GM19324 (cell line): ENCODE measurements around the gene CETP.
"Not testable (repeated sequence)": the region's sequence is repeated elsewhere in the genome, so short reads cannot be mapped to it uniquely, and the experiment has no call there.

Experiments used
- ATAC-seq: cut with Tn5 transposase; IDR thresholded peaks from one replicate; pipeline ENCODE4 v1.9.1; 2021; ENCODE audit warnings: mild to moderate bottlenecking, moderate library complexity; ENCODE audit not compliant: unreplicated experiment, low FRiP score

Gene CETP

DNA sequence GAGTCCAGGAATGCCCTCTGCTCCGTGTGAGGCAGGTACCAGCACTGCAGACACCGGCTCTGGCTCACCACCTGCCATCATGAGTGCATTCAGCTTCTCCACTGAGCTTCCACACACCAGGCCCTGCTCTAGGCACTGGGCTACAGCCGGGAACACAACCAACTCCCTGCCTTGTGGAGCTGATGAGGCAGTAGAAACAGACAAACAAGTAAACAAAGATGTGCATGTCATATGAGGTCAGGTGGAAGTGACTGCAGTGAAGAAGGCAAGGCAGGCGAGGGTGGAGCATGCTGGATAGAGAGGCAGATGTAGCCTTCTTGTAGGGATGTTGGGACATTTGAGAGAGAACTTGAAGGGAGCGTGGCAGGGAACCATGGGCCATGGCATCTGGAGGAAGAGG, 32.6 kb downstream of the CETP start:
- ATAC-seq = no peak

DNA sequence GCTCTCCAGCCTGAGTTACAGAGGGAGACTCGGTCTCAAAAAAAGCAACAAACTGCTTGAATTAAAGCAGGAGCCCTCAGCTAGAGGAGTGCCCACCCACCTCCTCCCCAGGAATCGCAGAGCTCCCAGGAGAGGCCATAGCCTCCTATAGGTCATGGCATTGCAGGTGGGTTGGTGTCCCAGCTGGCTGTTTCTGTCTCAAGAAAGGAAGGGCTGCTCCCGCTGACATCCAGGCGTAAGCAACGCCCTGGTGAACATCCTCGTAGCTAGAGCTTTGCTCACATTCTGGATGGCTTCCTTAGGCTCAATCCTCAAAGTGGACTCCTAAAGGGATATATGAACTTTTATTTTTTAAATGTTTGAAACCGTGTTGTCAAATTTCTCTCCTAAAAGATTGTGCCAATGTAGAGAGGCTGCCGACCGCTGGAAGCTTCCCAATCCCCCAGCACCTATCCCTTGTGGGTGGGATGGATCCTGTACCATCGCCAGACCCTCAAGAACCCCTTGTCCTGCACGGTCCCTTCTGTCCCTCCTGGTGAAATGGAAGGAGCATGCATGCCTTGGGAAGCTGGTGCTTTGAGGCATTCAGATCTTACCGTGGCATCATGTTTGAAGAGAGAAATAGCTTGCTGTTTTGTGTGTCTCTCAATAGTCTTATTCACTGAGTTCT, 33.5 kb downstream of the CETP start:
- ATAC-seq = no peak

DNA sequence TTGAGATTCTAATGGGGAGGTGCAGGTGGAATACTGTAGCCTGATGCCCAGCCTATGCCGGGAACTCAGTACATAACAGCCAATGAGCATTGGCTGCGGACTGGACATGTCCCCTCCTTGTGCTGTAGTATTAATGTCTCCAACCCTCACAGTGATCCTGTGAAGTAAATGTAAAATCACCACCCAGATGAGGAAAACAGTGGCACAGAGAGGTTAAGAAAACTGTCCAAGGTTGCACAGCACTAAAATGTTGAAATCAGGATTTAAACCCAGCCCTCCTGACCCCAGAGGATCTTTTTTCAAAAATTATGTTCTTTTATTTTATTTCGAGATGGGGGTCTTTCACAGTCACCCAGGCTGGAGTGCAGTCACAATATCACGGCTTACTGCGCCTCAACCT, 35.5 kb downstream of the CETP start:
- ATAC-seq = no peak

DNA sequence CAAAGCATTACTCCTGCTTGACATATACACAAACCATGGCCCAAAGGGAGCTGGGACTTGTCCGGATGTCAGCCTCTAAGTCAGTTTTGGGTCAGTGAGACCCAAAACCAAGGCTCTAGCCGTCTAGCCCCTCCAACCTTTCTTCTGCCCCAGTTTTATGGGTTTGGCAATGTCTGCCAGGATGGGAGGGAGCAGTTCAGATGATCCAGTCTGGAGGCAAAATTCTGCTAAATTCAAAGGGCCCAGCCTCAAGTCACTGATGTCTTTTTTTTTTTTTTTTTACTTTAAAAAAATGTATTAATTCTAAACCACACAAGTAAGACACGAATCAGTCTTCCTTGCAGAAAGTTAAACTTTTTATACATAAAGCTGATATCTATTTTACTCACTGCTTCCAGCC, 36.2 kb downstream of the CETP start:
- ATAC-seq = no peak

DNA sequence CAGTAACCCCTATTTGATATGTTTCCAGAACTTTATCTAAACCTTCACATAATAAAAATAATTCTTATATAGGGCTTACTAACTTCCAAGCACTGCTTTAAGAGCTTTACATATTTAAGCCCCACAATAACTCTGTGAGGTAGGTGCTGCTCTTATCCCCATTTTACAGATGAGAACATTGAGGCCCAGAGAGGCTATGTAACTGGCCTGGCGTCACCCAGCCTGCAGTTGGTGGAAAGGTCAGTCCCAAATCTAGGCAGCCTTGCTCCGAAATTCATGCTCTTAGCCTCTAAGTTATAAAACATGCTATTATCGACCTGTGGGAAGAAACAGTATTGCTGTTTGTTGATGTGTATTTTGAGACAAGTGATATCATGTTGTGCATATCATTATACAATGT, 36.6 kb downstream of the CETP start:
- no peak for ATAC-seq

DNA sequence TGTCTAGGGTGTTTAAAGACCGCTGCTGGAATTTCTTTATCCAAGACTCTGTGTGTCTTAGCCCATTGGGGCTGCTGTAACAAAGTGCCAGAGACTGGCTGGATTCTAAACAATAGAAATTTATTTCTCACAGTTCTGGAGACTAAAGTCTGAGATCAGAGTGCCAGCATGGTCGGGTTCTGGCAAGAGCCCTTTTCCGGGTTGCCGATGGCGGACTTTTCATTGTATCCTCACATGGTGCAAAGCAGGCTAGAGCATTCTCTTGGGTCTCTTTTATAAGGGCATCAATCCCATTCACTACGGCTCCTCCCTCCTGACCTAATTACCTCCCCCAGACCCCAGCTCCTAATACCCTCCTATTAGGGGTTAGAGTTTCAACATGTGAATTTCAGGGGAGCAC, 37.1 kb downstream of the CETP start:
- no peak for ATAC-seq

DNA sequence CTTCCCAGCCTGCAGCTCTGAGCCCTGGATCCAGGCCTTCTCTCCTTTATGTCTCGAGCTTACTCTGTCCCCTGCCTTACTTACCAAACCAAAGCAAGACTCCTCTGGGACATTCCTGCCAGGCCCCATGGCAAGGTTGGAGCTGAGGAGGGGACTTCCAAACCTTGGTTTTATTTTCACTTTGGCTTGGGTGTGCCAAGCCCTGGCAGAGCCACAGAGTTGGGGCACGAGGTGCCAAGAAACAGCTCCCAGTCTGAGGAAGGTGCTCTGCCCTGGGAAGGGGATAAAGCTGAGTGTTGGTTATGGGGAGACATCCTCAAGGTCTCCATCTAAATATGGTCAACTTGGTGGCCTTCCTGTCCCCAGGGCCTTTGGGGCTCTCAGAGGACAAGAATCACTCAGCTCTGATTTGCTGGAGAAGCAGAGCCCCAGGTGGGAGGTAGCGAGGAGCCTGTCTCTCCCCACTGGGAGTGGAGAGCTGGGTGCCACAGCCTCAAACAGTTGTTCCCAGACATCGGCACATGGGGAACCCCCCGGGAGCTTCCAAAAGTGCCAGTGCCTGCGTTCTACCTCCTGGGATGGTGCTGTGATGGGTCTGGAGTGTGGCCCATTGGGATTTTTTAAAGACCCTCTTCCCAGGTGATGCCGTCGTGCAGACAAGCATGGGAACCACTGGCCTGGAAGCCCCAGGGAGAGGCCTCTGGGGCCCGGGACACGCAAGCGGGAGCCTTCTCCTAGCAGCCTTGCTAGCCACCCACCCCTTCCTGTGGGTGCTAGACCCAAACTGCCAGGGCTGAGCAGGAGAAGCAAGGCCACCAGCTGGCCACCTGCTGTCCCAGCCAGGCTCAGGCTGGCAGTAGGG, 37.9 kb downstream of the CETP start:
- ATAC-seq = no peak

DNA sequence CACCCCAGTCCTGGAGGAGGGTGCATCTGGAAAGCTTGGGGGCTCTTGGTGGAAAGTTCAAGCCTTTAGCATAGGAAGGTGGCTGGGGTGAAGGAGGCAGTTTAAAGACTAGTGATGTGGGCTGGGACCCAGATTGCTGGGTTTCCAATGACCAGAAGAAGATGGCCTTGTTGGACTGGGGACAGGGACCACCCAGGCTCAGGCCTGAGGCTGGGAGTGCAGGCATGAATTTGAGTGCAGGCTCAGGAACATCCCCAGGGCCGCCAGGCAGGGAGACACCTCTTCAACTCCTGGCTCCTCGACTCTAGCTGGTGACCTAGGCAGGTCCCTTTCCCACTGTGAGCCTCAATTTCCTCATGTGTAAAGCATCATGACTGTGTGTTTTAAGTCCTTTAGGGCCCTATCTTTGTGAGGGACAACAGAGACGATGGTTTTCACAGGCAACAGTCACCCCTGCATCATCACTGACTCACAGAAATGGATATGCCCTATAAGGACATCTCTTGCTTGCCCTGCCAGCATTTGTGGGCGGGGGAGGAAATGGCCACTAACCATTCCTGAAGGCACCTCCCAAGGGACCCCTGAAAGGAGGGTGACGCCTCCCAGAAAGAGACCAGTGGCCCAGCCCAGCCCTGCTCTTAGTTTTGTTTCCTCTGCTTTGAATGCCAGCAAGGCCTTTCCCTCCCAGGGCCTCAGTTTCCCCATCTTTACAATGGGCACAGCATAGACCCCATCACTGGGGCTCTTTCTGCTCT, 38.7 kb downstream of the CETP start:
- ATAC-seq = no peak

DNA sequence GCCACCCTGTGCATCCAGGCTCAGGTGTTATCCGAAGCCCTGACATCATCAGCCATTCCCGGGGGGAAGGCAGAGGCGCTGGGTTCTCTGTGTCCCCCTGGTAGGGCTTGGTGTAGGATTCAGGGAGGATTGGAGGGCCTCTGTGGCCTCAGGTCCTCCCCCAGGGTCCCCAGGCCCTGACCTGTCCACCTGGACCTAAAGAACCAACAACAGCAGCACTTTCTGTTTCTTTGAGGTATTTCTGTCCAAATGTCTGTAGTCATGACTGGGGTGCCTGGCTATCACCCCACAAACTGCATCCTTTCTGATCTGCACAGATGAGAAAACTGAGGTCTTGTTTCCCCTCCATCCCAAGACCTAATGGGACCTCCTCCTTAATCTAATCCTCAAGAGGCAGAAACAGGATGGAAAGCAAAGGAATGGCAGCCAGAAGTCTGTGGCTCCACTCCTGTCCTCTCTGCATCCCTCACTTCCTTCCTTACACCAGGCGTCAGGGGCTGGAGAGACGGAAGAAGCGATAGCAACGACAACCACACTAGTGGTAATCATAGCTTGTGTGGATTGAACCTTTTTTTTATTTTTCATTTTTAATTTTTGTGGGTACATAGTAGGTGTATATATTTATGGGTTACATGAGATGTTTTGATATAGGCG, 39.4 kb downstream of the CETP start:
- no peak for ATAC-seq

DNA sequence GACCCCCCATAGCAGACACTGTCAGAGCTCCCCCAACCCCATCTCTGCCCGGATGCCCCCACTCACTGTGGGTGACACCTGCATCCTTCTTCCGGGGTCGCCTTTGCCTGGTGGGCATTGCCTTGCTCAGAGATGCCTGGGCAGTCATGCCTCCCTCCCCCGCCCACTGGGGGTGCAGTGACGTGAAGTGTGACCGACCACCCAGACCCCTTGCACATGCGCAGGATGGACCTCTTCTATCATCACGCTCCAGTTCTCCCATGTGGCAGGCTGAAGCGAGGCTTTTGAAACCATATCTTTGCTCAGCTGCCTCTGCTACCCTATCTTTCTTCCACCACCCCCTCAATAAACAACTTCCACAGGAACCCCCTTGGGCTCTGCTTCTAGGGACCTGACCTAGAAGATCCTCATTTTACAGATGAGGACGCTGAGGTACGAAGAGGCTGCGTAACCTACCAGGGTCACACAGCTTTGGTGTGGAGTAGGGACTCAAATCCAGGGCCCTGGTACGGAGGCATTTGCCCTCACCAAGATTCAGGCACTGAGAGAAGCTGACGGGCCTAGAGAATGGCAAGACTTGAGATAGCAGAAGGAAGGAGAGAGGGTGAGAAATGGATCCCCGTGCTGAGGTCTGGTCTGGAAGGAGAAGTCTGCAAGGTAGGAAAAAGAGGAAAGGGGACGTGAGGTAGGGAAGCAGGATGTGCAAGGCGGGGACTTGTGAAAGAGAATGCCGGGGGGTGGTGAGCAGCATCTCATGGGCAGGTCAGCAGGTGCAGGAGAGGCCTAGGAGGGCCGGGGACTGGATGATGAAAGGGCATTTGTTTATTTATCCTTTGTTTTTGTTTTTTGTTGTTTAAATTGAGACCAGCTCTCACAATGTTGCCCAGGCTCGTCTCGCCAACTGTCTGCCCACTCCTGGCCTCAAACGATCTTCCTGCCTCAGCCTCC, 42.0 kb downstream of the CETP start:
- no peak for ATAC-seq

DNA sequence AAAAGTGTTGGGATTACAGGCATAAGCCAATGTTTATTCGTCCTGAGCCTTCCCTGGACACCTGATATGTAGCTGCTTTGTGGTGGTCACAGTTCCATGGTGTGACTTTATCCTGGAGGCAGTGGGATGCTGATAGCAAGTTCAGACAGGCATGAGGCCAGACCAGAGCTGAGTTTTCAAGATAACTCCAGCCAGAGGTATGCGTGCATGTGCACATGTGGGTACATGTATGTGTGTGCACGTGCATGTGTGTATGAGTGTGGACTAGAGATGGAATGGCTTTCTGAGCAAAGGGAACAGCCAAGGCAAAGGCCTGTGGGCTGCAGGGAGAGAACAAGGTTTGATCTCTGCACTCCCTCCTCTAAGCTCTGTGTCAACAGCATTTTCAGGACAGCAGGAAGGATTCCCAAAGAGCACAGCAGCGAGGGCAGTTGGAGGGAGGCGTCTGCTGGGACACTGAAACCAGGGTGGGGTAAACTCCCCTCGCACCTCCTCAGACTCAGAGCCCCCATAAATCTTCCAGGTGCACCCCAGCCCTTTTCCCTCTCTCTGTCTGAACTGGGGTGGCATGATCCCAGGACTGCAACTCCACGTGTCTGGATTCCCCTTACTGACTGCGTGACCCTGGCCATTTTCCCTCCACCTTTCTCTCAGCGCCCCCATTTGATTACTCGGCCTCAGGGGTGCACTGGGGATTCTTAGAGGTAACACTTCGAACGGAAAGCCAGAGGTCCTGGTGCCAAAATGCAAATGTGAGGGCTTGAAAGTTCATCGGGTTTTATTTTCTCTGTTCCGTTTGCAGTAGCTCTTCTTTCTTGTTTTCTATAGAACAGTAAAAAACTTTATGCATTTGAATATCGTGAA, 42.9 kb downstream of the CETP start:
- no peak for ATAC-seq

DNA sequence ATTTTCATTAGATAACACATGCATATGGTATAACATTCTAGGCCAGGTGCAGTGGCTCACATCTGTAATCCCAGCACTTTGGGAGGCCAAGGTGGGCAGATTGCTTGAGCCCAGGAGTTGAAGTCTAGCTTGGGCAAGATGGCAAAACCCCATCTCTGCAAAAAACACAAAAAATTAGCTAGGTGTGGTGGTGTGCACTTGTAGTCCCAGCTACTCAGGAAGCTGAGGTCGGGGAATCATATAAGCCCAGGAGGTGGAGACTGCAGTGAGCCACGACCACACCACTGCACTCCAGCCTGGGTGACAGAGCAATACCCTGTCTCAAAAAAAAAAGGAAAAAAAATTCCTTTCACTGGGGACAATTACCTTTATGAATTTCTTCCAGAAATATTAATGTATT, 43.8 kb downstream of the CETP start:
- ATAC-seq = not testable (repeated sequence)

DNA sequence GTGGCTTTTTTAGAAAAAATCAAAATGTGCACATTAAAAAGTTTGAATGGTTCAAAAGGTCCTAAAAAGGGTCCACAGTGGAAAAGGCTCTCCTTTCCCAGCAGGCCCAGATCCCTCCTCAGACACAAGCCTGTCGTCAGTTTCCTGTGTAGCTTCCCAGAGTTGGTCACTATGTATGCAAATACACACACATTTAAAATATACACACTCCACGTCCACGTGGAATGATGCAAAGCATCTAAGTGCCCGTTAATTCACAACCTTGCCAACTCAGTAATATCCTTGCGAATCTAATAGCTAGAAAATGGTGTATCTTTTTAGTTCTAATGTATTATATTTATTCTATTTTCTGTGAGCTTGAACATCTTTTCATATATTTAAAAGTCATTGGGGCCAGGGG, 45.3 kb downstream of the CETP start:
- ATAC-seq = no peak

DNA sequence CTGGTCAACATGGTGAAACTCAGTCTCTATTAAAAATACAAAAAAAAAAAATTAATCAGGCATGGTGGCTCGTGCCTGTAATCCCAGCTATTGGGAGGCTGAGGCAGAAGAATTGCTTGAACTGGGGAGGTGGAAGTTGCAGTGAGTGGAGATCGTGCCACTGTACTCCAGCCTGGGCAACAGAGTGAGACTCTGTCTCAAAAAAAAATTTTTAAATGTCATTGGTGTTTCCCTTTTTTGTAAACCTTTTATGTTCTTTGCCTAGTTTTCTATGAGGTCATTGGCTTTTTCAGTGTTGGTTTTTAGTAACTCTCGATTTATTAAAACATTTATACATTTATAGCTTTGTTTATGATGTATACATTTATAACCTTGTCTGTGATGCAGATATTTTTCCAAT, 45.8 kb downstream of the CETP start:
- no peak for ATAC-seq

DNA sequence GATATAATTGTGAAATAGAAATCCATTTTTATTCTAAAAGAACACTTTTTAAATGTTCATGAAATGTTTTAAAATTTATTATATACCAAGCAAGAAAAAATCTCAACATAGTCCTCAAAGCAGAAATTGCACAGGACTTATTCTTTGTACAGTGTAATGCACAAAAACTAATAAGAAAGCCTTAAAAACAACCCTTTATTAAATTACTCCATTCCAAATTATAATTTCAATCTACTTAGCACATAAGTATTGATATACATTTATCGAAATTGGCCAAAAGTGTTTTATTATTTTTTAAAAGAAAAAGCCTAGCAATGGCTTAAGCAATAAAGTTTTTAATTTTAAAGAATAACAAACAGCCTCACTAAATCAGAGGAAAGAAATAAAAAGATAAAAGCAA, 46.7 kb downstream of the CETP start:
- ATAC-seq = no peak

DNA sequence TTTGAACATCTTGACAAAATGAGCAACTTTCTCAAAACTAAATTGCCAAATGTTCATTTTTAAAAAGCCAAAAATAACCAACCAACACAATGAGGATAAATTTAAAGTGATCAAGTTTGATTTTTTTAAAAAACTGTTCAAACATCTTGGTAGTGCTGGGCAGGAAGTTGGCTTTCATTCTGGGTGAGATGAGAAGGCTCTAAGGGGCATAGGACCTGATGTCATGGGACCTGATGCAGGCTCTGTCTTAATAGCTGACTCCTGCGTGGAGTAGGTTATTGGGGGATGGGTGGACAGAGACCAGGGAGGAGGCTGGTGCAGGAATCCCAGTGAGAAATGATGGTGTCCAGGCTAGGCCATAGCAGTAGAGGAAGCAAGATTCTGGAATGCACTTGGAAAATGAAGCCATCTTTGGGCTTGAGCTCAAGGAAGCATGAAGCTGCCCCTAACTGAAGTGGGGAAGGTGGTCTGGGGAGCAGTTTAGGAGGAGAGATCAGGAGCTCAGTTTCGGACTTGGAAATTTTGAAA, 48.0 kb downstream of the CETP start:
- no peak for ATAC-seq

DNA sequence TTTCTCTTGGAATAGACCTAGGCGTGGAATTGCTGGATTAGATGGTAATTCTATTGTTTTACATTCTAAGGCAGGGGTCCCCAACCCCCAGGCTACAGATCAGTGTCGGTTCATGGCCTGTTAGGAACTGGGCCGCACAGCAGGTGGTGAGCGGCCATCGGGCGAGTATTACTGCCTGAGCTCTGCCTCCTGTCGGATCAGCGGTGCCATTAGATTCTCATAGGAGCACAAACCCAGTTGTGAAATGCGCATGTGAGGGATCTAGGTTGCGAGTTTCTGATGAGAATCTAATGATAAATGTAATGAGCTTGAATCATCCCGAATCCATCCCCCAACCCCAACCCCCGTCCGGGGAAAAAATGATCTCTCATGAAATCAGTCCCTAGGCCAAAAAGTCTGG, 50.6 kb downstream of the CETP start:
- ATAC-seq = no peak

DNA sequence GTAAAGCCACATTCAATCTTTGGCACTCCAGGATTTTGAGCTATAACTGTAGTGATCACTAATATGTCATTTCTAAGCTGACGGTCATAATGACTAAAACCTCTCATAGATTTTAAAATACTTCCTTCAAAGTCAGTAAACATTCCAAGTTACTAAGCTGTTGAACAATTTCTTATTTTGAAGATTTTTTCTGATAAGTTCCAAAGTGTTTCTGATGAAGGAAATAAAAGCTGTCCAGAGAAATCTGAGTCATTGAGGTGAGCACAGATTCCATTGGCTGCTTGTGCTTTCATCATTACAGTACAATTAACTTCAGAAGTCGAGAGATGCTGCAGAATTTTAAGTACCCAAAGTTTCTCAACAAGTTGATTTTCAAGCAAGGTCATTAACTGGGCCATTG, 51.5 kb downstream of the CETP start:
- no peak for ATAC-seq

DNA sequence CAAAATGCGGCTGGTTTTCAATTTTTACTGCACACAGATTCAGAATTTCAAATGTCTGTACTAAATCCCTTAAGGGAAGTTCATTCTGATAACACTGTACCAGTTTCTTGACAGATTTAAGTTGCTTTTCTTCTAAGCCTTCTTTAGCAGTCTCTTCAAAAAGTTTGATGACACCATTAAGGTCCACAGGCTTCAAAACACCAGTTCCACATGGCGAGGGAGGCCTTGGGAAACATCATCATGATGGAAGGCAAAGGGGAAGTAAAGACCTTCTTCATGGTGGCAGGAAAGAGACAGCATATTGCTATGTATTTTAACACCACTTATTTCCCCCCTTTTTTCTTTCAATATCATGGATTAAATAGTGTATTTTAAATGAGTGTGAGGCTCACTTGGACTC, 52.2 kb downstream of the CETP start:
- no peak for ATAC-seq
